ENCODE results near the gene VSIG10L2. TPM values are rescaled to one million over a fixed set of nuclear protein-coding genes. Genes with fewer than 3 reads are reported as not detected.
A peak's percentile ranks its signal among the peaks of the same experiment; 100 is the strongest.
"Not testable (repeated sequence)": the region's sequence is repeated elsewhere in the genome, so short reads cannot be mapped to it uniquely, and the experiment has no call there.

The VSIG10L2 gene
- polyA plus RNA-seq, 3 donors = not detected

GRCh38 chr11:125982348-125982730 is 36.5 kb downstream of the VSIG10L2 start:
- no peak for DNase-seq (ENCODE audit: extremely low read depth in 1 of 11, low read depth in 9 of 11, low spot score in 4 of 11)

GRCh38 chr11:125985956-125986355 is 40.1 kb downstream of the VSIG10L2 start:
- DNase-seq (ENCODE audit: extremely low read depth in 1 of 11, low read depth in 9 of 11, low spot score in 4 of 11) = not testable (repeated sequence)

GRCh38 chr11:125987066-125987641 is 41.3 kb downstream of the VSIG10L2 start:
- DNase-seq (ENCODE audit: extremely low read depth in 1 of 11, low read depth in 9 of 11, low spot score in 4 of 11) = no peak

- DNase-seq (ENCODE audit: extremely low read depth in 1 of 11, low read depth in 9 of 11, low spot score in 4 of 11) = peak in 1 of 11 donors; percentile 36
Observed at GRCh38 chr11:125990244-125990643, 44.4 kb downstream of the VSIG10L2 start.

GRCh38 chr11:125992893-125993292 is 47.0 kb downstream of the VSIG10L2 start:
- no peak for DNase-seq (ENCODE audit: extremely low read depth in 1 of 11, low read depth in 9 of 11, low spot score in 4 of 11)

GRCh38 chr11:125994509-125994908 is 48.7 kb downstream of the VSIG10L2 start:
- DNase-seq (ENCODE audit: extremely low read depth in 1 of 11, low read depth in 9 of 11, low spot score in 4 of 11) = peak in 6 of 11 donors; percentile 16 to 50 (median 29)

GRCh38 chr11:125995313-125995712 is 49.5 kb downstream of the VSIG10L2 start:
- no peak for DNase-seq (ENCODE audit: extremely low read depth in 1 of 11, low read depth in 9 of 11, low spot score in 4 of 11)

GRCh38 chr11:125998267-125998666 is 52.4 kb downstream of the VSIG10L2 start:
- no peak for DNase-seq (ENCODE audit: extremely low read depth in 1 of 11, low read depth in 9 of 11, low spot score in 4 of 11)

- DNase-seq (ENCODE audit: extremely low read depth in 1 of 11, low read depth in 9 of 11, low spot score in 4 of 11) = no peak
Observed at GRCh38 chr11:125999234-125999880, 53.5 kb downstream of the VSIG10L2 start.

- DNase-seq (ENCODE audit: extremely low read depth in 1 of 11, low read depth in 9 of 11, low spot score in 4 of 11) = no peak
Observed at GRCh38 chr11:126002181-126002580, 56.3 kb downstream of the VSIG10L2 start.

Other genes with a start within 250 kb of the VSIG10L2 start
- gene PATE1, start 199.8 kb upstream of the VSIG10L2 start, polyA plus RNA-seq (ENCODE audit: insufficient read length in 3 of 3) = not detected
- gene PATE2, start 167.2 kb upstream of the VSIG10L2 start, polyA plus RNA-seq (ENCODE audit: insufficient read length in 3 of 3) = not detected
- not detected for gene PATE3, start 157.9 kb upstream of the VSIG10L2 start, polyA plus RNA-seq (ENCODE audit: insufficient read length in 3 of 3)
- gene PATE4, start 112.7 kb upstream of the VSIG10L2 start, polyA plus RNA-seq (ENCODE audit: insufficient read length in 3 of 3) = under 1 TPM in 2 of 3 donors, not detected in 1; 0.08 to 0.10 TPM
- 10 to 100 TPM; 10.8 to 12.6 (median 12.2) TPM for gene HYLS1, start 58.4 kb upstream of the VSIG10L2 start, polyA plus RNA-seq (ENCODE audit: insufficient read length in 3 of 3)
- gene PUS3, start 42.8 kb upstream of the VSIG10L2 start, polyA plus RNA-seq (ENCODE audit: insufficient read length in 3 of 3) = 10 to 100 TPM; 15.3 to 19.0 (median 17.5) TPM
- gene DDX25, start 41.5 kb upstream of the VSIG10L2 start, polyA plus RNA-seq (ENCODE audit: insufficient read length in 3 of 3) = 1 to 10 TPM; 4.3 to 6.0 (median 5.5) TPM
- gene CDON, start 116.8 kb downstream of the VSIG10L2 start, polyA plus RNA-seq (ENCODE audit: insufficient read length in 3 of 3) = 10 to 100 TPM; 26.6 to 32.7 (median 26.8) TPM

Measured in renal cortex interstitium (tissue), 11 donors.